ENCODE measurements around the gene ZFAND3. TPM values are rescaled to one million over a fixed set of nuclear protein-coding genes. Genes with fewer than 3 reads are reported as not detected.

The ZFAND3 gene
- total and polyA plus RNA-seq, 2 donors (not counting 1 experiment from before 2014, with no cell fraction given) = 21.5 to 40.8 TPM

GRCh38 chr6:37916675-37917074 is 97.1 kb downstream of the ZFAND3 start:
- Histone ChIP-seq H3K79me2 (ENCODE audit: control insufficient read depth, insufficient read depth, low read length) (peaks cover 64% of the 10 kb centered on the region), H3K4me2 (ENCODE audit: extremely low read depth, insufficient read depth, low read length) (no peak overlapping the region), H3K36me3 (ENCODE audit: control insufficient read depth, insufficient read depth, low read length) (no peaks in the 10 kb centered on the region), H3K4me3 (replicated peaks in 1 of 4; ENCODE audit: control extremely low read depth in 1 of 4, insufficient read depth in 1 of 4, low read depth in 3 of 4, low read length in 4 of 4) (no peak overlapping the region), H3K27ac (ENCODE audit: insufficient read depth, low read length) (no peak overlapping the region), H2AFZ (ENCODE audit: low read length) (no peak overlapping the region), H4K20me1 (ENCODE audit: control insufficient read depth, extremely low read depth, insufficient read depth, low read length) (peaks cover 2% of the 10 kb centered on the region), H3K4me1 (ENCODE audit: control insufficient read depth, extremely low read depth, insufficient read depth, low read length) (peaks cover 5% of the 10 kb centered on the region), H3K9me3 (ENCODE audit: control insufficient read depth, insufficient read depth, low read depth, low read length) (no peaks in the 10 kb centered on the region), H3K27me3 (ENCODE audit: control insufficient read depth, insufficient read depth, low read length) (no peaks in the 10 kb centered on the region), H3K9ac (ENCODE audit: insufficient read depth, low read length) (no peak overlapping the region)
- DNase-seq (ENCODE audit: low read depth in 2 of 2) = no peak
- no peak for TF ChIP-seq EZH2 (IDR thresholded peaks at IDR 0.05; ENCODE audit: low read length, missing control alignments)
- TF ChIP-seq, protein P1, sequence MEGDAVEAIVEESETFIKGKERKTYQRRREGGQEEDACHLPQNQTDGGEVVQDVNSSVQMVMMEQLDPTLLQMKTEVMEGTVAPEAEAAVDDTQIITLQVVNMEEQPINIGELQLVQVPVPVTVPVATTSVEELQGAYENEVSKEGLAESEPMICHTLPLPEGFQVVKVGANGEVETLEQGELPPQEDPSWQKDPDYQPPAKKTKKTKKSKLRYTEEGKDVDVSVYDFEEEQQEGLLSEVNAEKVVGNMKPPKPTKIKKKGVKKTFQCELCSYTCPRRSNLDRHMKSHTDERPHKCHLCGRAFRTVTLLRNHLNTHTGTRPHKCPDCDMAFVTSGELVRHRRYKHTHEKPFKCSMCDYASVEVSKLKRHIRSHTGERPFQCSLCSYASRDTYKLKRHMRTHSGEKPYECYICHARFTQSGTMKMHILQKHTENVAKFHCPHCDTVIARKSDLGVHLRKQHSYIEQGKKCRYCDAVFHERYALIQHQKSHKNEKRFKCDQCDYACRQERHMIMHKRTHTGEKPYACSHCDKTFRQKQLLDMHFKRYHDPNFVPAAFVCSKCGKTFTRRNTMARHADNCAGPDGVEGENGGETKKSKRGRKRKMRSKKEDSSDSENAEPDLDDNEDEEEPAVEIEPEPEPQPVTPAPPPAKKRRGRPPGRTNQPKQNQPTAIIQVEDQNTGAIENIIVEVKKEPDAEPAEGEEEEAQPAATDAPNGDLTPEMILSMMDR (conservative IDR thresholded peaks at IDR 0.05 in 1 of 2, IDR thresholded peaks at IDR 0.05 in 1 of 2; ENCODE audit: low read depth in 1 of 2, low read length in 2 of 2) = no peak

GRCh38 chr6:37917566-37917965 is 98.0 kb downstream of the ZFAND3 start:
- no peaks in the 10 kb centered on the region for H3K36me3 ChIP-seq (ENCODE audit: control insufficient read depth, insufficient read depth, low read length)
- no peak overlapping the region for H3K4me3 ChIP-seq (replicated peaks in 1 of 4; ENCODE audit: control extremely low read depth in 1 of 4, insufficient read depth in 1 of 4, low read depth in 3 of 4, low read length in 4 of 4)
- H3K27me3 ChIP-seq (ENCODE audit: control insufficient read depth, insufficient read depth, low read length) = no peaks in the 10 kb centered on the region
- no peak overlapping the region for H3K4me2 ChIP-seq (ENCODE audit: extremely low read depth, insufficient read depth, low read length)
- peaks cover 5% of the 10 kb centered on the region for H3K4me1 ChIP-seq (ENCODE audit: control insufficient read depth, extremely low read depth, insufficient read depth, low read length)
- no peak for TF ChIP-seq EZH2 (IDR thresholded peaks at IDR 0.05; ENCODE audit: low read length, missing control alignments)
- TF ChIP-seq, protein P1 (conservative IDR thresholded peaks at IDR 0.05 in 1 of 2, IDR thresholded peaks at IDR 0.05 in 1 of 2; ENCODE audit: low read depth in 1 of 2, low read length in 2 of 2) = no peak
- H3K27ac ChIP-seq (ENCODE audit: insufficient read depth, low read length) = no peak overlapping the region
- no peak for DNase-seq (ENCODE audit: low read depth in 2 of 2)
- no peaks in the 10 kb centered on the region for H3K9me3 ChIP-seq (ENCODE audit: control insufficient read depth, insufficient read depth, low read depth, low read length)
- peaks cover 2% of the 10 kb centered on the region for H4K20me1 ChIP-seq (ENCODE audit: control insufficient read depth, extremely low read depth, insufficient read depth, low read length)
- H3K9ac ChIP-seq (ENCODE audit: insufficient read depth, low read length) = no peak overlapping the region
- H3K79me2 ChIP-seq (ENCODE audit: control insufficient read depth, insufficient read depth, low read length) = peaks cover 62% of the 10 kb centered on the region
- H2AFZ ChIP-seq (ENCODE audit: low read length) = no peak overlapping the region

DNA sequence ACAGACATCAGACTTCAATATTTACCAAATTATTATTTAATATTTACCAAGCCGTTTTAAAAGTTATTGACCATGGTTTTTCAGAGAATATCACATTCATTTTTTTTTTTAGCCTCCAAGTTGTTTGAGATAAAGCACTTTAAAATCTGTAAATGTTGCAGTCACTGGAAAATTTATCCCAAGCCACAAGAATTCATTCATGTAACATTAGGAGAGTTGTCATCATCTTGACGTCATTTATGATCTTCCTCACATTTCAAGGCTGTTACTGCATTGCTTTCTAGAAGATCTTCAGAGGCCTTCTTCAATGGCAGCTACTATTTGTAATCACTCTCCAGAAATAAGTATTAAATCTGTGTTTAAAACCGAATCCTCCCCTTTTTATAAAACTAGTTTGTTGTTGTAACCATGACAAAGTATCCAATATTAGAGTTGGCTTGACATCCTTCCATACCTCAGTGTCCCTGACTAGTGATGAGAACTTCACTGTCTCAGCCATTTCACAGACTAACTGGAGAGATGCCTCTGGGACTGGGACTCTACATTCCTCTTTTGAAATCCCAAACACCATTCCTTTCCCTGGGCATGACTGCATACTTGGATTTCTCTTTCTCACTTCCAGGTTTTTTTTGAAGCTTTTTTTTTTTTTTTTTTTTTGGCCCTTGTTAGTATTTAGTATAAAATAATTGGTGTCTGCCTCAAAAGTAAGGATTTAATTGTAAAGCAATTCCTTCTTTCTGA is 100.1 kb downstream of the ZFAND3 start:
- no peaks in the 10 kb centered on the region for H4K20me1 ChIP-seq (ENCODE audit: control insufficient read depth, extremely low read depth, insufficient read depth, low read length)
- H3K4me2 ChIP-seq (ENCODE audit: extremely low read depth, insufficient read depth, low read length) = no peak overlapping the region
- H3K27me3 ChIP-seq (ENCODE audit: control insufficient read depth, insufficient read depth, low read length) = no peaks in the 10 kb centered on the region
- H3K36me3 ChIP-seq (ENCODE audit: control insufficient read depth, insufficient read depth, low read length) = no peaks in the 10 kb centered on the region
- H3K27ac ChIP-seq (ENCODE audit: insufficient read depth, low read length) = no peak overlapping the region
- H3K9me3 ChIP-seq (ENCODE audit: control insufficient read depth, insufficient read depth, low read depth, low read length) = no peaks in the 10 kb centered on the region
- no peak overlapping the region for H3K9ac ChIP-seq (ENCODE audit: insufficient read depth, low read length)
- peaks cover 59% of the 10 kb centered on the region for H3K79me2 ChIP-seq (ENCODE audit: control insufficient read depth, insufficient read depth, low read length)
- no peak overlapping the region for H3K4me3 ChIP-seq (replicated peaks in 1 of 4; ENCODE audit: control extremely low read depth in 1 of 4, insufficient read depth in 1 of 4, low read depth in 3 of 4, low read length in 4 of 4)
- no peak for TF ChIP-seq EZH2 (IDR thresholded peaks at IDR 0.05; ENCODE audit: low read length, missing control alignments)
- TF ChIP-seq, protein P1 (conservative IDR thresholded peaks at IDR 0.05 in 1 of 2, IDR thresholded peaks at IDR 0.05 in 1 of 2; ENCODE audit: low read depth in 1 of 2, low read length in 2 of 2) = no peak
- DNase-seq (ENCODE audit: low read depth in 2 of 2) = peak; percentile 79 to 84
- no peak overlapping the region for H2AFZ ChIP-seq (ENCODE audit: low read length)
- no peaks in the 10 kb centered on the region for H3K4me1 ChIP-seq (ENCODE audit: control insufficient read depth, extremely low read depth, insufficient read depth, low read length)

Data from fibroblast of lung (primary cell).